Adrenal gland (tissue), 12 donors: ENCODE results near the gene SEC14L5. TPM values are rescaled to one million over a fixed set of nuclear protein-coding genes. Genes with fewer than 3 reads are reported as not detected.

Experiments
- DNase-seq, 7 donors: peaks; one replicate each; pipeline ENCODE4 v3.0.0-alpha.2; 2019 to 2020
- H3K27ac ChIP-seq, 5 donors: fragments of 200-600 bp; sonication (generic) in 4 of 5; 1 replicate in 3 of 5; 2 replicates in 2 of 5; pipeline versions ENCODE4 v1.5.1 to v1.8.0; 2016 to 2020; ENCODE audit warnings: mild to moderate bottlenecking in 1 of 5
- H3K27me3 ChIP-seq: fragments of 200-600 bp; 2 replicates; pipeline ENCODE4 v1.8.0; 2021
- H3K36me3 ChIP-seq, 2 donors: fragments of 200-600 bp; replicated peaks in 1 of 2; 1 replicate in 1 of 2; 2 replicates in 1 of 2; pipeline versions ENCODE4 v1.5.1 to v1.8.0; 2018 to 2022
- H3K4me1 ChIP-seq, 2 donors: fragments of 200-600 bp; replicated peaks in 1 of 2; 1 replicate in 1 of 2; 2 replicates in 1 of 2; pipeline versions ENCODE4 v1.5.1 to v1.8.0; 2018 to 2021
- H3K4me3 ChIP-seq, 4 donors: fragments of 200-600 bp; sonication (generic) in 3 of 4; one replicate each; pipeline ENCODE4 v1.5.1; 2016 to 2018
- H3K9me3 ChIP-seq, 3 donors: fragments of 200-600 bp; sonication (generic) in 1 of 3; replicated peaks in 1 of 3; 1 replicate in 2 of 3; 2 replicates in 1 of 3; pipeline versions ENCODE4 v1.5.1 to v1.8.0; 2016 to 2021
- POLR2A ChIP-seq, 2 donors: fragments of 450-650 bp; IDR thresholded peaks; one replicate each; pipeline ENCODE4 v1.6.1; 2017; ENCODE audit warnings: antibody characterized with exemption in 2 of 2, mild to moderate bottlenecking in 2 of 2, moderate library complexity in 1 of 2
- WGBS, 4 donors: extraction: QIAGEN DNeasy Blood & Tissue Kit in 2 of 4; methylation state at CpG; one replicate each; pipeline versions ENCODE4 v1.1.5 to v1.1.7; 2013 to 2017; 5-methylcytosine and 5-hydroxymethylcytosine counted together
- intact Hi-C, 2 donors: fragments of 100-400 bp; cut with DNase I; formaldehyde crosslinking; loops; one replicate each; pipeline versions ENCODE4 v1.14.1 to v1.15.0; 2022 to 2023
- polyA plus RNA-seq, 3 donors: library from polyadenylated mRNA; stranded (reverse); fragments of 200-250 nt in 2 of 3; fragments of 350-450 nt in 1 of 3; fragmentation: Illumina TruSeq in 1 of 3; extraction: RNeasy Lipid Tissue Mini Kit (QIAGEN cat#74804) in 1 of 3; gene quantifications; one replicate each; pipeline ENCODE4 v1.2.3, GENCODE V29; 2013 to 2014
- total RNA-seq, 9 donors: library from RNA; depleted of rRNA in 4 of 9; stranded (reverse); fragments of >200 nt in 4 of 9; fragments of 120-200 nt in 1 of 9; fragmentation: NEBNext Ultra II Directional in 1 of 9; extraction: Animal tissue kit (Norgen Biotek cat#: 25700) in 1 of 9; gene quantifications; one replicate each; pipeline versions ENCODE4 v1.1.0 to v1.2.4, GENCODE V29; 2013 to 2023
- TF ChIP-seq, protein P1 (sequence below), 6 experiments: fragments of 450-650 bp in 4 of 6; fragments of 200-600 bp in 2 of 6; sonication (generic) in 1 of 6; IDR thresholded peaks; 1 replicate in 5 of 6; 2 replicates in 1 of 6; pipeline versions ENCODE4 v1.5.1 to v1.8.0; 2016 to 2021; ENCODE audit warnings: antibody characterized with exemption in 6 of 6, mild to moderate bottlenecking in 2 of 6, moderate library complexity in 1 of 6
- donor health status: healthy with polysubstance abuse.
- donor health status: Bipolar disorder and iron deficiency.
- donor health status: DM: yes; HTN: yes; CAD: no.
- donor health status: DM: no; HTN: no; CAD: no.
- donor health status: DM: no; HTN: no; CAD: no.
- donor health status: DM: yes; HTN: yes; CAD: no.

SEC14L5 gene
- total and polyA plus RNA-seq, 12 donors: 0.12 to 1.8 (median 0.69) TPM

DNA sequence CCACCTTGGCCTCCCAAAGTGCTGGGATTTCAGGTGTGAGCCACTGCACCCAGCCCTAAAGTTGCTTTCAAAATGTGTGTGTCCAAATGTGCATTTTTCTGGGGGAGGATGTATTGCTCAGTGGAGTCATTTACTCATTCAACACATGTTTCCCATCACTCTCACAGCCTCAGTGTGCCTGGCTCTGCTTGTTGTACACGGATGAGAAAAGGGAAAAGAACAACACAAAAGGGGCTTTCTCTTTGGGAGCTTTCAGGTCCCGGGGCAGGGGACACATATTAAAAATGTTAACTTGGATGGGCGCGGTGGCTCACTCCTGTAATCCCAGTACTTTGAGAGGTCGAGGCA is 19.5 kb upstream of the SEC14L5 start:
- H3K9me3 ChIP-seq: no peaks in the 10 kb centered on the region
- TF ChIP-seq POLR2A (IDR thresholded peaks at IDR 0.05): no peak
- TF ChIP-seq, protein P1, sequence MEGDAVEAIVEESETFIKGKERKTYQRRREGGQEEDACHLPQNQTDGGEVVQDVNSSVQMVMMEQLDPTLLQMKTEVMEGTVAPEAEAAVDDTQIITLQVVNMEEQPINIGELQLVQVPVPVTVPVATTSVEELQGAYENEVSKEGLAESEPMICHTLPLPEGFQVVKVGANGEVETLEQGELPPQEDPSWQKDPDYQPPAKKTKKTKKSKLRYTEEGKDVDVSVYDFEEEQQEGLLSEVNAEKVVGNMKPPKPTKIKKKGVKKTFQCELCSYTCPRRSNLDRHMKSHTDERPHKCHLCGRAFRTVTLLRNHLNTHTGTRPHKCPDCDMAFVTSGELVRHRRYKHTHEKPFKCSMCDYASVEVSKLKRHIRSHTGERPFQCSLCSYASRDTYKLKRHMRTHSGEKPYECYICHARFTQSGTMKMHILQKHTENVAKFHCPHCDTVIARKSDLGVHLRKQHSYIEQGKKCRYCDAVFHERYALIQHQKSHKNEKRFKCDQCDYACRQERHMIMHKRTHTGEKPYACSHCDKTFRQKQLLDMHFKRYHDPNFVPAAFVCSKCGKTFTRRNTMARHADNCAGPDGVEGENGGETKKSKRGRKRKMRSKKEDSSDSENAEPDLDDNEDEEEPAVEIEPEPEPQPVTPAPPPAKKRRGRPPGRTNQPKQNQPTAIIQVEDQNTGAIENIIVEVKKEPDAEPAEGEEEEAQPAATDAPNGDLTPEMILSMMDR (IDR thresholded peaks at IDR 0.05): no peak
- intact Hi-C loops: no loop called here
- H3K27me3 ChIP-seq: no peaks in the 10 kb centered on the region
- H3K4me1 ChIP-seq: peaks cover 25 to 32% of the 10 kb centered on the region in 2 donors
- 78 to 88% (median 86%) methylated on average over 5 of the region's 5 CpGs for WGBS, 4 donors
- DNase-seq: no peak
- no peak overlapping the region for H3K4me3 ChIP-seq
- H3K27ac ChIP-seq: no peak overlapping the region
- H3K36me3 ChIP-seq: no peaks in the 10 kb centered on the region

DNA sequence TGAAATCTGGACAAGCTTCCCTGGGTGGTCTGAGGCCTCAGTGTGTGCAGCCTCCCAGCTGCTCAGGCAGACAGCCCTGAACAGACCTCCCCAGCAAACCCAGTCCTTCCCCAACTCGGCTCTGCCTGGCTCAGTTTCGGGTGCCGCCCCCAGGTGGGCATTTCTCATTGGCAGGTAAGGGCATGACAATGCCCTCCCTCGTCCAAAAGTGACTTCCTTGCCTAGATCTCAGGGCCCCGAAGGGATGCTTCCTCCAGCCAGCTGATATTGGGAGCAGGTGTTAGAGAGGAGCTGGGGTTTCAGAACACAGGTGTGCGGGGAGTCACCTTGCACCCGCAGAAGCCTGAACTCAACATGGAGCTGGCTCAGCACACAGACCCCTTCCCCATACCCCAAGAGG is 17.4 kb upstream of the SEC14L5 start:
- no peak overlapping the region for H3K4me3 ChIP-seq
- no peak overlapping the region for H3K27ac ChIP-seq
- no peak for DNase-seq
- TF ChIP-seq POLR2A (IDR thresholded peaks at IDR 0.05): no peak
- TF ChIP-seq, protein P1 (IDR thresholded peaks at IDR 0.05): no peak
- H3K9me3 ChIP-seq: no peaks in the 10 kb centered on the region
- no peaks in the 10 kb centered on the region for H3K27me3 ChIP-seq
- no peaks in the 10 kb centered on the region for H3K36me3 ChIP-seq
- intact Hi-C loops: no loop called here
- 59 to 78% (median 69%) methylated on average over 3 to 7 of the region's 7 CpGs for WGBS, 4 donors
- peaks cover 43 to 49% of the 10 kb centered on the region in 2 donors for H3K4me1 ChIP-seq

DNA sequence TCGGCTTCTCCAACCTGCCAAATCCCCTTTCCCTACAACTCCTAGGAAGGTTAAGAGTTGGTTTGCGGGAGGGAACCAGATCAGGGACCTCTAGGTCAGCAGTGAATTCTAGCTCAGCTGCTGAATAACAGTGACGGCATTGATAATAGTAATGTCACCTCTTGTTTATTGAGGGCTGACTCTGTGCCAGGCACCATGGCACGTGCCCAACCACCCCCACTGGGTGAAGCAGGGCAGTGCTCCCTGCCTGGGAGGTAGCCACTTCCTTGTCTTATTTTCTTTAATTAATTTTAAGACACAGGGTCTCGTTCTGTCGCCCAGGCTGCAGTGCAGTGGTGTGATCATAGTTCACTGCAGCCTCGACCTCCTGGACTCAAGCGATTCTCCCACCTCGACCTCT is 15.6 kb upstream of the SEC14L5 start:
- Histone ChIP-seq H3K4me1 (peaks cover 38 to 40% of the 10 kb centered on the region in 2 donors), H3K4me3 (peak overlapping the region in 1 of 4 donors; percentile 29), H3K36me3 (no peaks in the 10 kb centered on the region), H3K27ac (peak overlapping the region; percentile 81 to 97 (median 87)), H3K9me3 (no peaks in the 10 kb centered on the region), H3K27me3 (no peaks in the 10 kb centered on the region)
- TF ChIP-seq POLR2A (IDR thresholded peaks at IDR 0.05): no peak
- WGBS, 4 donors: 52 to 73% (median 65%) methylated on average over 8 to 9 of the region's 9 CpGs
- DNase-seq: no peak
- intact Hi-C loops: no loop called here

DNA sequence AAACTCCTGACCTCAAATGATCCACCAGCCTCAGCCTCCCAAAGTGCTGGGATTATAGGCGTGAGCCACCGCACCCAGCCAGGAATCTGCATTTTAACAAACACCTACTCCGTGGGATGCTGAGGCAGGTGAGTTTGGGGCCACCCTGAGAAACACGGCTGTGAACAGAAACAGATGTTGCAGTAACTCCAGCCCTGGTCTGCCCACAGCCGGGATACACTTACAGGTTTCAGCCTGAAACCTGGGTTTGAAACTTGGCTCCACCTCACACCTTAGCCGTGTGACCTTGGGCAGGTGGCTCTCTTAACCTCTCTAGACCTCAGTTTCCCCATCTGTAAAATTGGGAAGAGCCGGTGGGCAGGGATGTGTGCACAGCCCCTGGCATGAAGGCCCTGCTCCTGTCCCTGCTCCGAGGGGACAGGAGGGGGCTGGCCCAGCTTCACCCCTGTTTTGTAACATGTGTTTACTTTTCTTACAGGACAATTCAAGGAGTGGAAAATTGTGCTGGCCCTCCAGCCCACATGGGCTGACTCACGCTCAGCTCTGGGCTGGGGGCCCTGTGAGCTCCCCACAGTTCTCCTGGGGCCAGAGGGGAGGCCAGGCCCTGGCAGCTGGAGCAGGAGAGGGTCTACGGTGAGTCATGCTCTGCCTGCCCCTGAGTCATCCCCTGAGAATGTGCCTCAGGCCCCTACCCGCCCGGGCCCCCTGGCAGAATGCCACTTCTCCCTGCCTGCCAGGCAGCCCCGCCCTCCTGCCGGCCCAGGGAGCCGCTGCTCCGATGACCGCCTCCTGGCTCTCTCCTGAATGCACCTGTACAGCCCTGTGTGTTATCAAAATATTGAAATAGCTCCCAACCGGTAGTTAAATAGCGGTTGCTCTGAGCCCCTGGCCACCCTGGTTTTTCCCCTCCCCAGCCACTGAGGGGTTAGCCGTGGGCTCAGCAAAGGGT is 13.5 kb upstream of the SEC14L5 start:
- 23 to 65% (median 30%) methylated on average over 10 to 20 of the region's 20 CpGs for WGBS, 4 donors
- DNase-seq: peak; percentile 94 to 98 (median 96)
- peak in 1 of 2 donors; percentile 25 for TF ChIP-seq POLR2A (IDR thresholded peaks at IDR 0.05)
- TF ChIP-seq, protein P1 (IDR thresholded peaks at IDR 0.05): no peak
- Histone ChIP-seq H3K4me1 (peaks cover 38% of the 10 kb centered on the region in 2 donors), H3K9me3 (no peaks in the 10 kb centered on the region), H3K27ac (peak overlapping the region; percentile 81 to 97 (median 87)), H3K36me3 (no peaks in the 10 kb centered on the region), H3K4me3 (no peak overlapping the region), H3K27me3 (no peaks in the 10 kb centered on the region)
- intact Hi-C loops: no loop called here
